ENCODE data around the gene GBP3.
"Not testable (repeated sequence)": the region's sequence is repeated elsewhere in the genome, so short reads cannot be mapped to it uniquely, and the experiment has no call there.

The GBP3 gene

DNA sequence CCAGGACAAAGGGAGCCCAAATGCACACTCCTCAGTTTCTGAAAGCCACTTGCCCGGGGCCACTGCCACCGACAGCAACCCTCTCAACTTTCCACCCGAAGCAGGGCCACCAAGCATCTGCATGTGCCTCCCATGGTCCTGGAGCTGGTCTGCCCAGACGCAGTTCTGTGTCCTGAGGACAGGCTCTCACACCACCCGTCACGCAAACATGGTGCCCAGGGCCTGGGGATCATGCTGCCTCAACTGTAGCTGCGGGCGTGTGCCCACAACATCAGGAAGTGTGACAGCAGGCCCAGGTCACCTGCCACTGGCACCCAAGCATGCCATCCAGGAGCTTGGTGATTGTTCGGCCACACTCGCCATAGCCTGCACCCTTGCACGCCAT lies 28.0 kb upstream of the GBP3 start:
- no peak overlapping the region for H3K4me2 ChIP-seq (ENCODE audit: low read depth, low read length, poor library complexity, severe bottlenecking)
- no peaks in the 10 kb centered on the region for H3K79me2 ChIP-seq (ENCODE audit: insufficient read depth, low read length)
- no peaks in the 10 kb centered on the region for H3K9me2 ChIP-seq (replicated peaks; ENCODE audit: insufficient read depth, low read length)
- no peak overlapping the region for H3K4me3 ChIP-seq (ENCODE audit: insufficient read depth, low read length, poor library complexity, severe bottlenecking)
- H2AFZ ChIP-seq (ENCODE audit: low read depth, low read length, severe bottlenecking): no peak overlapping the region
- no peaks in the 10 kb centered on the region for H4K20me1 ChIP-seq (ENCODE audit: low read depth, low read length)
- no peaks in the 10 kb centered on the region for H3K9me3 ChIP-seq (ENCODE audit: insufficient read depth, low read length)
- no peak for TF ChIP-seq EZH2phosphoT487 (conservative IDR thresholded peaks at IDR 0.05; ENCODE audit: low read length)
- TF ChIP-seq, protein P1, sequence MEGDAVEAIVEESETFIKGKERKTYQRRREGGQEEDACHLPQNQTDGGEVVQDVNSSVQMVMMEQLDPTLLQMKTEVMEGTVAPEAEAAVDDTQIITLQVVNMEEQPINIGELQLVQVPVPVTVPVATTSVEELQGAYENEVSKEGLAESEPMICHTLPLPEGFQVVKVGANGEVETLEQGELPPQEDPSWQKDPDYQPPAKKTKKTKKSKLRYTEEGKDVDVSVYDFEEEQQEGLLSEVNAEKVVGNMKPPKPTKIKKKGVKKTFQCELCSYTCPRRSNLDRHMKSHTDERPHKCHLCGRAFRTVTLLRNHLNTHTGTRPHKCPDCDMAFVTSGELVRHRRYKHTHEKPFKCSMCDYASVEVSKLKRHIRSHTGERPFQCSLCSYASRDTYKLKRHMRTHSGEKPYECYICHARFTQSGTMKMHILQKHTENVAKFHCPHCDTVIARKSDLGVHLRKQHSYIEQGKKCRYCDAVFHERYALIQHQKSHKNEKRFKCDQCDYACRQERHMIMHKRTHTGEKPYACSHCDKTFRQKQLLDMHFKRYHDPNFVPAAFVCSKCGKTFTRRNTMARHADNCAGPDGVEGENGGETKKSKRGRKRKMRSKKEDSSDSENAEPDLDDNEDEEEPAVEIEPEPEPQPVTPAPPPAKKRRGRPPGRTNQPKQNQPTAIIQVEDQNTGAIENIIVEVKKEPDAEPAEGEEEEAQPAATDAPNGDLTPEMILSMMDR (IDR thresholded peaks at IDR 0.05; ENCODE audit: insufficient read depth, low read length, poor library complexity, severe bottlenecking): no peak
- H3K36me3 ChIP-seq (ENCODE audit: low read length): no peaks in the 10 kb centered on the region
- no peaks in the 10 kb centered on the region for H3K27me3 ChIP-seq (ENCODE audit: low read length)
- no peak overlapping the region for H3K27ac ChIP-seq (ENCODE audit: low read depth, low read length)
- no peak overlapping the region for H3K9ac ChIP-seq (ENCODE audit: low read length)
- H3F3A ChIP-seq (ENCODE audit: insufficient read depth): no peaks in the 10 kb centered on the region

DNA sequence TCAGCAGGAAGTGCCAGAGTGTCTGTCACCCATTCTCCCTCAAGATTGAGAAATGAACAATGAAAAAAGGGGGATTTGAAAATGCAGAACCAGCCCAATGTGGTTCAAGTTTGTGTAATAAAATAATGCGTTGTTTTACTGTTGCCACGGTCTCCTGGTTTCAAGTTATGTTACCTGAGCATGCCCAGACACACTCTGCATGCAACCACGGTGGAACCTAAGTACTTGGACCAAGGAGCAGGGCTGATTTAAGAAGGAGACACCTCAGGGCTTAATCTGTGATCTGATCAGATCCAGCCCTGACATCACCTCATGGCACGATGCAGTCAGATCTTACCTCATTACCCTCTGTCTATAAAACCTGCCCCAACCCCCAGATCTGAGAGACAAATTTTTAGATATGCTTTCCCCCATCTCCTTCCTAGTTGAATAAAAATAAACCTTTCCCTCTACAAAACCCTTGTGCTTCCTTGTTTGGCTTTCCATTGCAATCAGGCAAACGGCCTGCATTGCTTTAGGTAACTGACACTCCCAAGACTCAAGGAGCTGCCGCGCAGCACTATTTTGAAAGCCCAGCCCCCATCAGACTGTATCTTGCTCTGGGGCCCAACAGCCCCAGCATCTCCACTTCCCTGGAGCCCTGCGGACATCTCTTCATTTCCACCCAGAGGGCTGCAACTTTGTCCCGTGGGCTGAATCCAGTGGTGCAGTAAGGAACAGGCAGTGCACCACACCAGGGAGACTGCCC lies 27.4 kb upstream of the GBP3 start:
- H3K9me2 ChIP-seq (replicated peaks; ENCODE audit: insufficient read depth, low read length); H3K36me3 ChIP-seq (ENCODE audit: low read length); H3F3A ChIP-seq (ENCODE audit: insufficient read depth); H3K79me2 ChIP-seq (ENCODE audit: insufficient read depth, low read length); H4K20me1 ChIP-seq (ENCODE audit: low read depth, low read length); H3K27ac ChIP-seq (ENCODE audit: low read depth, low read length); H3K27me3 ChIP-seq (ENCODE audit: low read length); H2AFZ ChIP-seq (ENCODE audit: low read depth, low read length, severe bottlenecking); H3K9me3 ChIP-seq (ENCODE audit: insufficient read depth, low read length); H3K4me2 ChIP-seq (ENCODE audit: low read depth, low read length, poor library complexity, severe bottlenecking); H3K9ac ChIP-seq (ENCODE audit: low read length); H3K4me3 ChIP-seq (ENCODE audit: insufficient read depth, low read length, poor library complexity, severe bottlenecking): not testable (repeated sequence)

DNA sequence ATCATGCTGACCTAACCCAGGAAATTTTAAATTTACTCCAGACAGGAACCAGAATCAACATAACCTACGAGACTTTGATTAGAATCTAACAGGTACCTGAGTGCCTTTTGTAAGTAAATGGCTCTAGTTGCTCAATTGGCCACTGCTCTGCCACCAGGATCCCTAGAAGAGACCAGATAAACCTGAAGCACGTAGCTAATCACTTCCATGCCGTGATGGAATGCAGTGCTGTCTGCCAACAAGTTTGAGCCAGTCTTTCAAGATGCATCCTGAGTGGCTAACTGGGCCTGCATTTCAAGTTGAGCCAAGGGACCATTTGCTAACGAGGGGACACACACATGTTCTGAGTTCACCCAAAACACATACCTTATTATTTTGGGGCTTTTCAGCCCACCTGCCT lies 26.5 kb upstream of the GBP3 start:
- H3K9me3 ChIP-seq (ENCODE audit: insufficient read depth, low read length): not testable (repeated sequence)

DNA sequence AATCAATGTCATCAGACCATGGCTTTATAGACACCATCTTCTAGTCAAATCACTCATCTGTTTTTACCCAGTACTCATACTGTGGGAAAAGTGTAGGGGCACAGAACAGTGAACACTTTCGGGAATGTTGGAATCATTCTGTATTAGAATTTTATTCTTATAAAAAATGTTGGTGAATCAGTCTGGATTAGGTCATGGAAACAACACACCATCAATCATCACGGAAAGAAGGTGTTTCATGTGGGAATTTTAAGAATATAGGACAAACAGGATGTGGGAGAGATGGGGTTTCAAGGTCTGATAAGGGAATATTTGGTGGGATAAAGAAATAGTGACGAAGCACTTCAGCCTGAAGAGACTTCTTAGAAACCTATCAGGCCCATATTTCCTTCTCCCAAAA lies 25.1 kb upstream of the GBP3 start:
- H3K9ac ChIP-seq (ENCODE audit: low read length): no peak overlapping the region
- peaks cover 6% of the 10 kb centered on the region; the same call in 1 of the 2 replicates for H3K9me3 ChIP-seq (ENCODE audit: insufficient read depth, low read length)
- no peaks in the 10 kb centered on the region for H4K20me1 ChIP-seq (ENCODE audit: low read depth, low read length)
- H3F3A ChIP-seq (ENCODE audit: insufficient read depth): no peaks in the 10 kb centered on the region
- H3K4me3 ChIP-seq (ENCODE audit: insufficient read depth, low read length, poor library complexity, severe bottlenecking): no peak overlapping the region
- H3K36me3 ChIP-seq (ENCODE audit: low read length): no peaks in the 10 kb centered on the region
- H3K27ac ChIP-seq (ENCODE audit: low read depth, low read length): no peak overlapping the region
- H3K79me2 ChIP-seq (ENCODE audit: insufficient read depth, low read length): no peaks in the 10 kb centered on the region
- H3K4me2 ChIP-seq (ENCODE audit: low read depth, low read length, poor library complexity, severe bottlenecking): no peak overlapping the region
- H3K9me2 ChIP-seq (replicated peaks; ENCODE audit: insufficient read depth, low read length): no peaks in the 10 kb centered on the region
- no peak overlapping the region for H2AFZ ChIP-seq (ENCODE audit: low read depth, low read length, severe bottlenecking)
- TF ChIP-seq, protein P1 (IDR thresholded peaks at IDR 0.05; ENCODE audit: insufficient read depth, low read length, poor library complexity, severe bottlenecking): no peak
- no peak for TF ChIP-seq EZH2phosphoT487 (conservative IDR thresholded peaks at IDR 0.05; ENCODE audit: low read length)
- H3K27me3 ChIP-seq (ENCODE audit: low read length): no peaks in the 10 kb centered on the region

More for the DNA sequence above, 26.5 kb upstream of the GBP3 start:
- H3K4me3 ChIP-seq (ENCODE audit: insufficient read depth, low read length, poor library complexity, severe bottlenecking); H3K4me2 ChIP-seq (ENCODE audit: low read depth, low read length, poor library complexity, severe bottlenecking); H3K9ac ChIP-seq (ENCODE audit: low read length); H3K79me2 ChIP-seq (ENCODE audit: insufficient read depth, low read length); H3K9me2 ChIP-seq (replicated peaks; ENCODE audit: insufficient read depth, low read length); H3K27me3 ChIP-seq (ENCODE audit: low read length); H3K27ac ChIP-seq (ENCODE audit: low read depth, low read length); H4K20me1 ChIP-seq (ENCODE audit: low read depth, low read length); H3F3A ChIP-seq (ENCODE audit: insufficient read depth); H2AFZ ChIP-seq (ENCODE audit: low read depth, low read length, severe bottlenecking); H3K36me3 ChIP-seq (ENCODE audit: low read length): not testable (repeated sequence)

DNA sequence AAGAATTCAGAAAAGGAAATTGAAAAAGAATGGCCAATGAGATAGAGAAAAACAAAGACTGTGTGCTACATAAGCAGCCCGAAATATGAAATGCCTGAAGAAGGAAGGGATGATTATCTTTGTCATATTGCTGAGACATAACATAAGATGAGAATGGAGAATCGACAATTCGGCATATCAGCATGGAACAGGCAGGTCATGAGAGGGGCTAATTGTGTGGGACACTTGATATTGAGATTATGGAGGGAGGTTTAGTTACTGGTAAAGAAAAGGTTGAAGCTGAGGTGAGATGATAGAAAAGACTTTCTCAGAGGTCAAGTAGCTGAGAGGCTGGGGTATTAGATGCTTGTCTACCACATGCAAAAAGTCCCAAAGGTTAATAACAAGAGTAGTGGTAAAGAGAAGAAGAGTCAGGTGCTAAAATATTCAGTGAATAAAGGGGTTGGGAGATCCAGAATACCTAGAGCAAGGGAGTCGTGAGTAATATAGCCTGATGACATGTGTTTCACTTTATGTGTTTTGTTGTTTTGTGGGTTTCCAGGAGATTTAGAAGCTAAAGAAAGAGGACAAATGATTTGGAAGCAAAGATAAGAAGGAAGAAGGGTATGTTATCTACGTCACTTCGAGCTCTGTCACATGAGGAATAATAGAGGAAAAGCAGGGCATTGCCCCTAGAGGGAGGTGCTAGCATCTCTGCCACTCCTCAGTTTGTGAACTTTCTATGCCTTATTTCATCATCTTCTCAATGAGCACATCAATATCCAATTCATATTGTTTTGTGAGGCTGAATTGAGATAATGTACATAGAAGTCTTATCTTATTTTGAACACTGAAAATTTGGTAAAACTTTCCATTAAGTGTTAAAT lies 23.9 kb upstream of the GBP3 start:
- H3K79me2 ChIP-seq (ENCODE audit: insufficient read depth, low read length); H3K9me2 ChIP-seq (replicated peaks; ENCODE audit: insufficient read depth, low read length); H4K20me1 ChIP-seq (ENCODE audit: low read depth, low read length); H3K4me3 ChIP-seq (ENCODE audit: insufficient read depth, low read length, poor library complexity, severe bottlenecking); H3K9me3 ChIP-seq (ENCODE audit: insufficient read depth, low read length); H3K27me3 ChIP-seq (ENCODE audit: low read length); H2AFZ ChIP-seq (ENCODE audit: low read depth, low read length, severe bottlenecking); H3K36me3 ChIP-seq (ENCODE audit: low read length); H3K9ac ChIP-seq (ENCODE audit: low read length); H3K4me2 ChIP-seq (ENCODE audit: low read depth, low read length, poor library complexity, severe bottlenecking); H3F3A ChIP-seq (ENCODE audit: insufficient read depth); H3K27ac ChIP-seq (ENCODE audit: low read depth, low read length): not testable (repeated sequence)

Data from SU-DHL-6 (cell line).